ENCODE measurements around the gene BEST1.
A peak's percentile ranks its signal among the peaks of the same experiment; 100 is the strongest.

BEST1 gene

DNA sequence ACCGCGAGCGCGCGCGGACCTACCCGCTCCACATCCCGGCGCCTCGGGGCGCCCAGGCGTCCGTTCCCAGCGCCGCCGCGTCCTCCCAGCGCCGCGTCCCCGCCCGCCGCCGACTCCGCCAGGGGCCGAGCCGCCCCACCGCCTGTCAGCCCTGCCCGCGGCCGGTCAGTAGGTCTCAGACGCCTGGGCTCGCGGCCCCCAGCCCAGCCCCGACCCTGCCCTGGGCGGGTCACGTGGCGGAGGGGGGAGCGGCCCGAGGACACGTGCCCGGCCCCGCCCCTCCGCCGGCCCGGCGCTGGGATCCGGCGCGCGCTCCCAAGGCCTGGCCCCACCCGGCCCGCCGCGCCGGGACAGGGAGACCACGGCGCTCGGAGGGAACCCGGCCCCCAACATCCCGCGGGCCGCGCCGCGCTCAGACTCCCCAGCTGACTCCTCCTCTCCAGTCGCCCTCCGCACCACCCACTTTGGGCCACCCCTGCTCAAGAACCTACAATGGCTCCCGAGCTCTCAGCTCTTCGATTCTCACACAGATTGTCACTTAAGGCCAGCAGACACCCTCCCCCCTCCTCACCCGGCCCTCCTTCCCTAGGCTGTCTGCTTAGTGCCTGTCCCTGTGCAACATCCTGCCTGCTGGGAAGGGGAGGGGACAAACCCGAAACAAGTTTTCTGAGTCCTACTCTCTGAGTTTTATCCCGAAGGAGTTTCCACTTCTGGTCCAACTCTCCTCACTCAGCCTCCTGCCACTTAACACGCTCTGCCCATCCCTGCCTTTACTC, 32.6 kb upstream of the BEST1 start, which contains the start of gene RAB3IL1:
Gene RAB3IL1 (minus strand): TSS at position 233 of the 776 bp plus-strand sequence. CDS start 199 bp downstream, at position 34.
- peak within 1 kb of the TSS; percentile 69 for H3K4me3 ChIP-seq (ENCODE audit: low read depth, low read length)

DNA sequence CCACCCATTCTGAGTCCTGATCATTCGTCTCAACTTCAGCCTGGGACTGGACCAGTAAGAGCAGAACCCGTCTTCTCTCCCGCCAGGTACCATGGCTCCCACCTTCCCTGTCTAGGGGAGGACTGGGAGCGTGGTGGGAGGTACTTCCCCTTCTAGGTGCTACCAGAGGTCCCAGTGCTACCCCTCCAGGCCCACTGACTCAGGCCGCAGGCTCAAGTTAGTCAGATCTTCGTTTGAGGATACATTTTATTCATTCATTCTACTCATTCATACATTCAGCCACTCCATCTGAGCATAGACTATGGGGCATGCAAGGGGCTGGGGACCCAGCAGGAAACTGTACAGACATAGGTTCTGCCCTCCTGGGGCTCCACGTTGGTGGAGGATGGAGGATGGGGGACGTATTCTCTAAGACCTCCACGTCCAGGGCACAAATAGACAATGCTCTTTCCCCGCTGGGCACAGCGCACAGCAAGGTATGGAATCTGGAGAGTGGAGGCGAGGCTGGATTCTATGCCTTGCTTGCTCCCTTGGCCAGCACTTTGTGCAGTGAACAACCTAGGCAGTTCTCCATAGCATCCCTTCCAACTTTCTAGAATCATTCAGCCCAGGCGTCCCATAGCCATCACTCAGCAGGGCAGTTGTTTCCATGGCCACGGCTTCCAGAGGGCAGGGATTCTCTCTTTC, 31.8 kb upstream of the BEST1 start:
- no peaks in the 10 kb centered on the region for H3K36me3 ChIP-seq (ENCODE audit: control insufficient read depth, insufficient read depth, low read length)

More for the DNA sequence above, 32.6 kb upstream of the BEST1 start, which contains the start of gene RAB3IL1:
- Histone ChIP-seq H3K9me3 (ENCODE audit: control insufficient read depth, insufficient read depth, low read length) (no peaks in the 10 kb centered on the region), H3K36me3 (ENCODE audit: control insufficient read depth, insufficient read depth, low read length) (no peaks in the 10 kb centered on the region), H3K4me1 (ENCODE audit: control insufficient read depth, insufficient read depth, low read length) (peaks cover under 1% of the 10 kb centered on the region; the same call in 1 of the 2 replicates), H3K27me3 (ENCODE audit: control insufficient read depth, insufficient read depth, low read length) (peaks cover 23% of the 10 kb centered on the region), H3K27ac (ENCODE audit: low read depth, low read length) (no peak within 1 kb of the TSS), H3K9ac (ENCODE audit: low read depth, low read length) (no peak within 1 kb of the TSS; the same call in 1 of the 2 replicates)

DNA sequence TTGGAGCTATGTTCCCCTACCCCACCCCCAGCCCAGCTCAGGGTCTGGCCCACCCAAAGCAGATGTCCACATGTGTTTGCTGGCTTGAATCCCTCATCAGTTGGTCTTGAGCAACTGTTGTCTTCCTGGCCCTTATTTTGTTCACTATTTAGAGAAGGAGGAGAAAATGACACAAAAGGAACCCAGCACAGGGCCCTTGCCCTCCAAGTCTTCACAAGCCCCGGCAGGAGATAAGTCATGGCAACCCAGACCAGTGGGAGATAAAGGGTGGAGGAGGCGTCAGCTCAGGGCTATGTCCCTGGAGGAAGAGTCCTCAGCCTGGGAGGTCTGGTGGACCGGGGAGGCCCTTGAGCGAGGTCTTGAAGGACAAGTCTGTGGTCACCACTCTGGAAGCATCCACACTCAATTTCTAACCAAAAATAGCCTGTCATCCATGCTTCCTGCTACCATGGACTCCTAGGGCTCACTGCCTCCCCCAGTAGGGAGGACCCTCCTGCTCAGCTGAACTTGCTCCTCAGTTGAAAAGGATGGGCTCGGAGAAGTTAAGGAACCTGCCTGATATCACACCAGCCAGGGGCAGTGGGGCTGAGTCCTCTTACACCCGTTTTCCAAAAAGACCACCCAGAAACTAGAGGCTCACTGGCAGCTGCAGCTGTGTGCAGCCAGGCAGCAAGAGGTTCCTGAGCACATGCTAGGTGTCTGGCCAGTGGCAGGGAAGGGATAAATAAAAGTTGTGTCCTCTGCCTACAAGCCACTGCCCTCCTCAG, 31.0 kb upstream of the BEST1 start:
- Histone ChIP-seq H3K36me3 (ENCODE audit: control insufficient read depth, insufficient read depth, low read length) (no peaks in the 10 kb centered on the region), H3K9ac (ENCODE audit: low read depth, low read length) (no peak overlapping the region), H3K27ac (ENCODE audit: low read depth, low read length) (no peak overlapping the region), H3K4me1 (ENCODE audit: control insufficient read depth, insufficient read depth, low read length) (peaks cover 17% of the 10 kb centered on the region), H3K4me3 (ENCODE audit: low read depth, low read length) (no peak overlapping the region), H3K9me3 (ENCODE audit: control insufficient read depth, insufficient read depth, low read length) (no peaks in the 10 kb centered on the region), H3K27me3 (ENCODE audit: control insufficient read depth, insufficient read depth, low read length) (peaks cover 23% of the 10 kb centered on the region)

More for the DNA sequence above, 31.8 kb upstream of the BEST1 start:
- Histone ChIP-seq H3K27me3 (ENCODE audit: control insufficient read depth, insufficient read depth, low read length) (peaks cover 23% of the 10 kb centered on the region), H3K4me1 (ENCODE audit: control insufficient read depth, insufficient read depth, low read length) (peaks cover 10% of the 10 kb centered on the region), H3K9ac (ENCODE audit: low read depth, low read length) (no peak overlapping the region), H3K9me3 (ENCODE audit: control insufficient read depth, insufficient read depth, low read length) (no peaks in the 10 kb centered on the region), H3K4me3 (ENCODE audit: low read depth, low read length) (no peak overlapping the region), H3K27ac (ENCODE audit: low read depth, low read length) (no peak overlapping the region)

- H3K9ac ChIP-seq (ENCODE audit: low read depth, low read length) = no peak overlapping the region
- no peak overlapping the region for H3K27ac ChIP-seq (ENCODE audit: low read depth, low read length)
- peaks cover 18% of the 10 kb centered on the region for H3K4me1 ChIP-seq (ENCODE audit: control insufficient read depth, insufficient read depth, low read length)
- H3K27me3 ChIP-seq (ENCODE audit: control insufficient read depth, insufficient read depth, low read length) = peaks cover 23% of the 10 kb centered on the region
- no peak overlapping the region for H3K4me3 ChIP-seq (ENCODE audit: low read depth, low read length)
- no peaks in the 10 kb centered on the region for H3K36me3 ChIP-seq (ENCODE audit: control insufficient read depth, insufficient read depth, low read length)
- no peaks in the 10 kb centered on the region for H3K9me3 ChIP-seq (ENCODE audit: control insufficient read depth, insufficient read depth, low read length)
Observed at GRCh38 chr11:61919705-61920631, 30.2 kb upstream of the BEST1 start.

- no peak overlapping the region for H3K9ac ChIP-seq (ENCODE audit: low read depth, low read length)
- H3K27ac ChIP-seq (ENCODE audit: low read depth, low read length) = no peak overlapping the region
- no peak overlapping the region for H3K4me3 ChIP-seq (ENCODE audit: low read depth, low read length)
- H3K4me1 ChIP-seq (ENCODE audit: control insufficient read depth, insufficient read depth, low read length) = peaks cover 18% of the 10 kb centered on the region
- no peaks in the 10 kb centered on the region for H3K36me3 ChIP-seq (ENCODE audit: control insufficient read depth, insufficient read depth, low read length)
- H3K27me3 ChIP-seq (ENCODE audit: control insufficient read depth, insufficient read depth, low read length) = peaks cover 20% of the 10 kb centered on the region
- no peaks in the 10 kb centered on the region for H3K9me3 ChIP-seq (ENCODE audit: control insufficient read depth, insufficient read depth, low read length)
Observed at GRCh38 chr11:61921446-61921845, 28.7 kb upstream of the BEST1 start.

- Histone ChIP-seq H3K4me1 (ENCODE audit: control insufficient read depth, insufficient read depth, low read length) (peaks cover 18% of the 10 kb centered on the region), H3K27ac (ENCODE audit: low read depth, low read length) (no peak overlapping the region), H3K27me3 (ENCODE audit: control insufficient read depth, insufficient read depth, low read length) (peaks cover 12% of the 10 kb centered on the region), H3K4me3 (ENCODE audit: low read depth, low read length) (no peak overlapping the region), H3K9ac (ENCODE audit: low read depth, low read length) (no peak overlapping the region), H3K36me3 (ENCODE audit: control insufficient read depth, insufficient read depth, low read length) (no peaks in the 10 kb centered on the region), H3K9me3 (ENCODE audit: control insufficient read depth, insufficient read depth, low read length) (no peaks in the 10 kb centered on the region)
Observed at GRCh38 chr11:61922539-61922938, 27.6 kb upstream of the BEST1 start.

- H3K9me3 ChIP-seq (ENCODE audit: control insufficient read depth, insufficient read depth, low read length) = no peaks in the 10 kb centered on the region
- H3K36me3 ChIP-seq (ENCODE audit: control insufficient read depth, insufficient read depth, low read length) = no peaks in the 10 kb centered on the region
- H3K27ac ChIP-seq (ENCODE audit: low read depth, low read length) = peak overlapping the region; percentile 78
- H3K4me1 ChIP-seq (ENCODE audit: control insufficient read depth, insufficient read depth, low read length) = peaks cover 18% of the 10 kb centered on the region
- H3K27me3 ChIP-seq (ENCODE audit: control insufficient read depth, insufficient read depth, low read length) = peaks cover 3% of the 10 kb centered on the region
- no peak overlapping the region for H3K4me3 ChIP-seq (ENCODE audit: low read depth, low read length)
- no peak overlapping the region for H3K9ac ChIP-seq (ENCODE audit: low read depth, low read length)
Observed at GRCh38 chr11:61923166-61924063, 26.7 kb upstream of the BEST1 start.

DNA sequence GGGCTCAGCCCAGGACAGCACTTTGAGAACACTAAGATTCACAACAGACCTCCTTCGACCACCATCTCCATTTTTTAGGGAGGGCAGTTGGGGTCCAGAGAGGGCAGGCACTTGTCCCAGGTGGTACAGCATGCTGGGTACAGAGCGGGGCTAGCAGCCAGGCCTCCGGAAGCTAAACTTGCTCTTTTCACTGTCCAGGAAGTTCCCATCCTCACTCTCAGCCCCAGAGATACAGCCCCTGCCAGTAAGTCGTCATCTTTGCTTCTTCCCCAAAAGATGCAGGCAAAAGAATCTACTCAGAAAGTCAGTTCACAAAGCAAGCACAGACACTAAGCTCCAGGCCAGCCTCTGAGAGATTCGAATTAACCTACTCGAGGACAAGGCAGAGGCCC, 26.1 kb upstream of the BEST1 start:
- Histone ChIP-seq H3K36me3 (ENCODE audit: control insufficient read depth, insufficient read depth, low read length) (no peaks in the 10 kb centered on the region), H3K27me3 (ENCODE audit: control insufficient read depth, insufficient read depth, low read length) (no peaks in the 10 kb centered on the region), H3K9me3 (ENCODE audit: control insufficient read depth, insufficient read depth, low read length) (no peaks in the 10 kb centered on the region), H3K4me1 (ENCODE audit: control insufficient read depth, insufficient read depth, low read length) (peaks cover 18% of the 10 kb centered on the region), H3K4me3 (ENCODE audit: low read depth, low read length) (no peak overlapping the region), H3K27ac (ENCODE audit: low read depth, low read length) (peak overlapping the region; percentile 78), H3K9ac (ENCODE audit: low read depth, low read length) (no peak overlapping the region)

- Histone ChIP-seq H3K36me3 (ENCODE audit: control insufficient read depth, insufficient read depth, low read length) (no peaks in the 10 kb centered on the region), H3K4me1 (ENCODE audit: control insufficient read depth, insufficient read depth, low read length) (peaks cover 18% of the 10 kb centered on the region), H3K27me3 (ENCODE audit: control insufficient read depth, insufficient read depth, low read length) (no peaks in the 10 kb centered on the region), H3K9ac (ENCODE audit: low read depth, low read length) (no peak overlapping the region), H3K27ac (ENCODE audit: low read depth, low read length) (no peak overlapping the region), H3K4me3 (ENCODE audit: low read depth, low read length) (no peak overlapping the region), H3K9me3 (ENCODE audit: control insufficient read depth, insufficient read depth, low read length) (no peaks in the 10 kb centered on the region)
Observed at GRCh38 chr11:61925736-61926135, 24.4 kb upstream of the BEST1 start.

All from HUES48 (cell line).